Renal cortical epithelial cell (primary cell): ENCODE measurements around the gene ZNF664. TPM values are rescaled to one million over a fixed set of nuclear protein-coding genes. Genes with fewer than 3 reads are reported as not detected.

Experiments
- total RNA-seq: library from RNA; depleted of rRNA; stranded (reverse); fragments of >200 nt; gene quantifications from 2 replicates; pipeline ENCODE4 v1.2.3, GENCODE V29; 2014

The ZNF664 gene
- total RNA-seq, 1 donor from 2014 or later: 106 TPM

Other genes starting within 250 kb of the ZNF664 start
- 0.10 and 0.35 TPM in 2 replicates for gene DNAH10, start 210.9 kb upstream of the ZNF664 start, total RNA-seq
- 4.3 and 21.7 TPM in 2 replicates for gene CCDC92, start 384 bp upstream of the ZNF664 start, total RNA-seq